Fibroblast of lung (primary cell): Measurements from ENCODE around the gene MYO1G. TPM values are rescaled to one million over a fixed set of nuclear protein-coding genes. Genes with fewer than 3 reads are reported as not detected.

Experiments
- DNase-seq, 2 donors: peaks; one replicate each; pipeline versions ENCODE4 v3.0.0 to v3.0.0-alpha.2; 2010; ENCODE audit warnings: low read depth in 2 of 2
- H2AFZ ChIP-seq: 2 replicates; pipeline ENCODE4 v1.5.1; 2012; ENCODE audit warnings: low read length, control low read depth, inconsistent platforms
- H3K27ac ChIP-seq: 2 replicates; pipeline ENCODE4 v1.5.1; 2011; ENCODE audit warnings: low read length, control low read depth; ENCODE audit not compliant: insufficient read depth
- H3K27me3 ChIP-seq: 2 replicates; pipeline ENCODE4 v1.5.1; 2011; ENCODE audit warnings: mild to moderate bottlenecking, low read length; ENCODE audit not compliant: control insufficient read depth, insufficient read depth
- H3K36me3 ChIP-seq: 2 replicates; pipeline ENCODE4 v1.5.1; 2011; ENCODE audit warnings: low read length; ENCODE audit not compliant: control insufficient read depth, insufficient read depth
- H3K4me1 ChIP-seq: 2 replicates; pipeline ENCODE4 v1.5.1; 2011; ENCODE audit warnings: low read length; ENCODE audit not compliant: control insufficient read depth, insufficient read depth; ENCODE audit errors: extremely low read depth
- H3K4me2 ChIP-seq: 2 replicates; pipeline ENCODE4 v1.5.1; 2011; ENCODE audit warnings: low read length, control low read depth; ENCODE audit not compliant: insufficient read depth; ENCODE audit errors: extremely low read depth
- H3K4me3 ChIP-seq, 4 experiments: fragments of 200-600 bp in 1 of 4; sonication (generic) in 1 of 4; replicated peaks in 1 of 4; 2 replicates each; pipeline ENCODE4 v1.5.1; 2011 to 2016; ENCODE audit warnings: low read length in 4 of 4, low read depth in 3 of 4, mild to moderate bottlenecking in 3 of 4, control low read depth in 2 of 4, inconsistent platforms in 1 of 4, mixed read lengths in 1 of 4; ENCODE audit not compliant: insufficient read depth in 1 of 4; ENCODE audit errors: control extremely low read depth in 1 of 4
- H3K79me2 ChIP-seq: 2 replicates; pipeline ENCODE4 v1.5.1; 2012; ENCODE audit warnings: mild to moderate bottlenecking, low read length, inconsistent platforms; ENCODE audit not compliant: control insufficient read depth, insufficient read depth
- H3K9ac ChIP-seq: 2 replicates; pipeline ENCODE4 v1.5.1; 2011; ENCODE audit warnings: mild to moderate bottlenecking, low read length, control low read depth; ENCODE audit not compliant: insufficient read depth
- H3K9me3 ChIP-seq: 2 replicates; pipeline ENCODE4 v1.5.1; 2012; ENCODE audit warnings: low read depth, low read length; ENCODE audit not compliant: control insufficient read depth, insufficient read depth
- H4K20me1 ChIP-seq: 2 replicates; pipeline ENCODE4 v1.5.1; 2011; ENCODE audit warnings: low read length; ENCODE audit not compliant: control insufficient read depth, insufficient read depth; ENCODE audit errors: extremely low read depth
- CTCF ChIP-seq, 2 donors: IDR thresholded peaks in 1 of 2; conservative IDR thresholded peaks in 1 of 2; 1 replicate in 1 of 2; 2 replicates in 1 of 2; pipeline ENCODE4 v1.5.1; 2011 to 2012; ENCODE audit warnings: low read length in 2 of 2, control low read depth in 1 of 2, inconsistent platforms in 1 of 2, low read depth in 1 of 2, mild to moderate bottlenecking in 1 of 2
- EZH2 ChIP-seq: IDR thresholded peaks from 2 replicates; pipeline ENCODE4 v1.5.1; 2012; ENCODE audit warnings: low read length, control low read depth, mild to moderate bottlenecking; ENCODE audit errors: missing control alignments
- polyA plus RNA-seq, 2 donors: library from polyadenylated mRNA; depleted of rRNA in 1 of 2; stranded (reverse) in 1 of 2; unstranded in 1 of 2; fragments of >200 nt; gene quantifications; 2 replicates each; pipeline ENCODE4 v1.2.1, GENCODE V29; 2011 to 2012; ENCODE audit warnings: missing spikeins in 1 of 2
- total RNA-seq: library from RNA; depleted of rRNA; stranded (reverse); fragments of >200 nt; gene quantifications from 2 replicates; pipeline ENCODE4 v1.2.1, GENCODE V29; 2014

Gene MYO1G
- total and polyA plus RNA-seq, 2 donors (not counting 1 experiment from before 2014, with no cell fraction given): under 0.01 to 0.10 TPM

GRCh38 chr7:44985900-44986217, 7.0 kb upstream of the MYO1G start:
- Histone ChIP-seq H3K9ac (peak overlapping the region; percentile 69), H3K27ac (peak overlapping the region; percentile 95), H3K4me1 (peaks cover 13% of the 10 kb centered on the region), H4K20me1 (no peaks in the 10 kb centered on the region), H3K4me3 (peak overlapping the region; percentile 44 to 85 (median 73)), H3K4me2 (peak overlapping the region; percentile 78), H2AFZ (no peak overlapping the region), H3K36me3 (peaks cover 21% of the 10 kb centered on the region), H3K27me3 (no peaks in the 10 kb centered on the region), H3K9me3 (no peaks in the 10 kb centered on the region), H3K79me2 (peaks cover 26% of the 10 kb centered on the region)
- no peak for DNase-seq
- TF ChIP-seq EZH2: no peak

- Histone ChIP-seq H3K36me3 (peaks cover 21% of the 10 kb centered on the region), H3K27me3 (no peaks in the 10 kb centered on the region), H3K9ac (no peak overlapping the region), H3K4me2 (peak overlapping the region; percentile 78), H3K79me2 (peaks cover 26% of the 10 kb centered on the region), H3K4me1 (peaks cover 13% of the 10 kb centered on the region), H3K27ac (peak overlapping the region; percentile 95), H2AFZ (no peak overlapping the region), H3K4me3 (peak overlapping the region; percentile 44 to 85 (median 73)), H4K20me1 (no peaks in the 10 kb centered on the region), H3K9me3 (no peaks in the 10 kb centered on the region)
- TF ChIP-seq EZH2 (no peak), CTCF (conservative IDR thresholded peaks at IDR 0.05 in 1 of 2, IDR thresholded peaks at IDR 0.05 in 1 of 2; ENCODE audit: low read depth in 1 of 2, low read length in 2 of 2) (no peak)
- DNase-seq: no peak
Measured at GRCh38 chr7:44985033-44985695, 6.3 kb upstream of the MYO1G start.

- Histone ChIP-seq H3K4me3 (peak overlapping the region in 2 of 4 experiments; percentile 30 to 85), H3K9ac (no peak overlapping the region), H3K27ac (no peak overlapping the region)
Measured at GRCh38 chr7:44984478-44984758, 5.6 kb upstream of the MYO1G start.

More at GRCh38 chr7:44984478-44984758, 5.6 kb upstream of the MYO1G start:
- H3K9me3 ChIP-seq: no peaks in the 10 kb centered on the region
- H3K4me1 ChIP-seq: peaks cover 18% of the 10 kb centered on the region
- TF ChIP-seq CTCF (conservative IDR thresholded peaks at IDR 0.05 in 1 of 2, IDR thresholded peaks at IDR 0.05 in 1 of 2; ENCODE audit: low read depth in 1 of 2, low read length in 2 of 2) (no peak), EZH2 (no peak)
- DNase-seq: no peak
- H3K27me3 ChIP-seq: no peaks in the 10 kb centered on the region
- H3K36me3 ChIP-seq: peaks cover 21% of the 10 kb centered on the region
- peaks cover 26% of the 10 kb centered on the region for H3K79me2 ChIP-seq
- no peak overlapping the region for H2AFZ ChIP-seq
- peak overlapping the region; percentile 78 for H3K4me2 ChIP-seq
- H4K20me1 ChIP-seq: no peaks in the 10 kb centered on the region
